Measurements from ENCODE around the gene ATP8A2.

Gene ATP8A2

GRCh38 chr13:25717666-25718197, 346.0 kb downstream of the ATP8A2 start:
- DNase-seq (ENCODE audit: low read depth, low spot score), result no peak
- H3K9ac ChIP-seq (ENCODE audit: insufficient read length), result no peak overlapping the region

GRCh38 chr13:25719666-25720065, 347.9 kb downstream of the ATP8A2 start:
- Histone ChIP-seq H3K27ac (no peak overlapping the region), H3K9me3 (ENCODE audit: low read depth, low read length) (no peaks in the 10 kb centered on the region), H3K36me3 (ENCODE audit: insufficient read depth, low read length) (no peaks in the 10 kb centered on the region), H3K4me3 (no peak overlapping the region), H3K9ac (ENCODE audit: insufficient read length) (no peak overlapping the region)
- TF ChIP-seq FOXP2 (optimal IDR thresholded peaks at IDR 0.05; ENCODE audit: control extremely low read depth, extremely low read length, insufficient read depth) (no peak), POLR2AphosphoS5 (IDR thresholded peaks at IDR 0.05; ENCODE audit: borderline replicate concordance, low read depth, low read length) (no peak), EZH2 (IDR thresholded peaks at IDR 0.05) (no peak)
- DNase-seq (ENCODE audit: low read depth, low spot score), result no peak

More at GRCh38 chr13:25717666-25718197, 346.0 kb downstream of the ATP8A2 start:
- Histone ChIP-seq H3K9me3 (ENCODE audit: low read depth, low read length) (no peaks in the 10 kb centered on the region), H3K27ac (no peak overlapping the region), H3K4me3 (no peak overlapping the region), H3K36me3 (ENCODE audit: insufficient read depth, low read length) (no peaks in the 10 kb centered on the region)
- TF ChIP-seq FOXP2 (optimal IDR thresholded peaks at IDR 0.05; ENCODE audit: control extremely low read depth, extremely low read length, insufficient read depth) (no peak), POLR2AphosphoS5 (IDR thresholded peaks at IDR 0.05; ENCODE audit: borderline replicate concordance, low read depth, low read length) (no peak), EZH2 (IDR thresholded peaks at IDR 0.05) (no peak)

DNA sequence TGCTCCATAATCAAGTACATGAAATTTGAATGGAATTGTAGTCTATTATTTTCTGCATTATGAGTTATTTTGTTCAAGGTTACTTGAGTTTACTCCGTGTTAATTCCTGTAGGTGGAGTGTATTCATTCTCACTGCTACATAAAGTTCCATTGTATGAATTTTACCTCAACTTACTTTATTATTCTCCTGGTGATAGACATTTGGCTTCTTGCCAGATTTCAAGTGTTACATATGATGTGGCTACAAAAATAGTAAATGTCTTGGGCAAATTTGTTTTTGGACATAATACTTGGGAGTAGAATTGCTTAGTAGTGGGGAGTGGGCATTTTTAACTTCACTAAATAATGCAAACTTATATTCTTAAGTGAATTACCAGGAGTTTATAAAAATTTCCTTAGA, 351.1 kb downstream of the ATP8A2 start:
- no peak for DNase-seq (ENCODE audit: low read depth, low spot score)
- Histone ChIP-seq H3K27ac (0 out of 2 replicates have a peak overlapping the region, but pooled peaks have one; percentile 1), H3K9ac (ENCODE audit: insufficient read length) (no peak overlapping the region), H3K36me3 (ENCODE audit: insufficient read depth, low read length) (no peaks in the 10 kb centered on the region), H3K9me3 (ENCODE audit: low read depth, low read length) (no peaks in the 10 kb centered on the region), H3K4me3 (no peak overlapping the region)
- TF ChIP-seq EZH2 (IDR thresholded peaks at IDR 0.05), result no peak
- TF ChIP-seq FOXP2 (optimal IDR thresholded peaks at IDR 0.05; ENCODE audit: control extremely low read depth, extremely low read length, insufficient read depth), result no peak
- no peak for TF ChIP-seq POLR2AphosphoS5 (IDR thresholded peaks at IDR 0.05; ENCODE audit: borderline replicate concordance, low read depth, low read length)

GRCh38 chr13:25725104-25725503, 353.3 kb downstream of the ATP8A2 start:
- TF ChIP-seq FOXP2 (optimal IDR thresholded peaks at IDR 0.05; ENCODE audit: control extremely low read depth, extremely low read length, insufficient read depth), result no peak
- TF ChIP-seq POLR2AphosphoS5 (IDR thresholded peaks at IDR 0.05; ENCODE audit: borderline replicate concordance, low read depth, low read length), result no peak
- TF ChIP-seq EZH2 (IDR thresholded peaks at IDR 0.05), result no peak
- Histone ChIP-seq H3K4me3 (no peak overlapping the region), H3K27ac (no peak overlapping the region), H3K36me3 (ENCODE audit: insufficient read depth, low read length) (no peaks in the 10 kb centered on the region), H3K9ac (ENCODE audit: insufficient read length) (no peak overlapping the region), H3K9me3 (ENCODE audit: low read depth, low read length) (no peaks in the 10 kb centered on the region)
- no peak for DNase-seq (ENCODE audit: low read depth, low spot score)

- no peak overlapping the region for H3K9ac ChIP-seq (ENCODE audit: insufficient read length)
- H3K36me3 ChIP-seq (ENCODE audit: insufficient read depth, low read length), result no peaks in the 10 kb centered on the region
Observed at GRCh38 chr13:25727250-25727649, 355.5 kb downstream of the ATP8A2 start.

GRCh38 chr13:25727810-25728209, 356.0 kb downstream of the ATP8A2 start:
- H3K9me3 ChIP-seq (ENCODE audit: low read depth, low read length), result no peaks in the 10 kb centered on the region
- no peak overlapping the region for H3K9ac ChIP-seq (ENCODE audit: insufficient read length)
- no peak for TF ChIP-seq EZH2 (IDR thresholded peaks at IDR 0.05)
- TF ChIP-seq POLR2AphosphoS5 (IDR thresholded peaks at IDR 0.05; ENCODE audit: borderline replicate concordance, low read depth, low read length), result no peak
- TF ChIP-seq FOXP2 (optimal IDR thresholded peaks at IDR 0.05; ENCODE audit: control extremely low read depth, extremely low read length, insufficient read depth), result no peak
- no peak overlapping the region for H3K4me3 ChIP-seq
- H3K36me3 ChIP-seq (ENCODE audit: insufficient read depth, low read length), result no peaks in the 10 kb centered on the region
- H3K27ac ChIP-seq, result no peak overlapping the region
- DNase-seq (ENCODE audit: low read depth, low spot score), result no peak

More at GRCh38 chr13:25727250-25727649, 355.5 kb downstream of the ATP8A2 start:
- DNase-seq (ENCODE audit: low read depth, low spot score), result no peak
- no peak overlapping the region for H3K4me3 ChIP-seq
- no peak overlapping the region for H3K27ac ChIP-seq
- H3K9me3 ChIP-seq (ENCODE audit: low read depth, low read length), result no peaks in the 10 kb centered on the region
- TF ChIP-seq POLR2AphosphoS5 (IDR thresholded peaks at IDR 0.05; ENCODE audit: borderline replicate concordance, low read depth, low read length) (no peak), EZH2 (IDR thresholded peaks at IDR 0.05) (no peak), FOXP2 (optimal IDR thresholded peaks at IDR 0.05; ENCODE audit: control extremely low read depth, extremely low read length, insufficient read depth) (no peak)

- H3K27ac ChIP-seq, result no peak overlapping the region
- no peak overlapping the region for H3K4me3 ChIP-seq
- TF ChIP-seq EZH2 (IDR thresholded peaks at IDR 0.05), result no peak
- no peak for TF ChIP-seq FOXP2 (optimal IDR thresholded peaks at IDR 0.05; ENCODE audit: control extremely low read depth, extremely low read length, insufficient read depth)
- no peak for TF ChIP-seq POLR2AphosphoS5 (IDR thresholded peaks at IDR 0.05; ENCODE audit: borderline replicate concordance, low read depth, low read length)
- no peaks in the 10 kb centered on the region for H3K9me3 ChIP-seq (ENCODE audit: low read depth, low read length)
- no peak for DNase-seq (ENCODE audit: low read depth, low spot score)
- no peak overlapping the region for H3K9ac ChIP-seq (ENCODE audit: insufficient read length)
- H3K36me3 ChIP-seq (ENCODE audit: insufficient read depth, low read length), result no peaks in the 10 kb centered on the region
Observed at GRCh38 chr13:25729201-25729600, 357.4 kb downstream of the ATP8A2 start.

GRCh38 chr13:25731037-25731436, 359.3 kb downstream of the ATP8A2 start:
- DNase-seq (ENCODE audit: low read depth, low spot score), result no peak
- H3K9ac ChIP-seq (ENCODE audit: insufficient read length), result no peak overlapping the region
- no peak overlapping the region for H3K4me3 ChIP-seq
- H3K9me3 ChIP-seq (ENCODE audit: low read depth, low read length), result no peaks in the 10 kb centered on the region
- no peak for TF ChIP-seq POLR2AphosphoS5 (IDR thresholded peaks at IDR 0.05; ENCODE audit: borderline replicate concordance, low read depth, low read length)
- no peak for TF ChIP-seq FOXP2 (optimal IDR thresholded peaks at IDR 0.05; ENCODE audit: control extremely low read depth, extremely low read length, insufficient read depth)
- no peak for TF ChIP-seq EZH2 (IDR thresholded peaks at IDR 0.05)
- H3K27ac ChIP-seq, result no peak overlapping the region
- H3K36me3 ChIP-seq (ENCODE audit: insufficient read depth, low read length), result no peaks in the 10 kb centered on the region

DNA sequence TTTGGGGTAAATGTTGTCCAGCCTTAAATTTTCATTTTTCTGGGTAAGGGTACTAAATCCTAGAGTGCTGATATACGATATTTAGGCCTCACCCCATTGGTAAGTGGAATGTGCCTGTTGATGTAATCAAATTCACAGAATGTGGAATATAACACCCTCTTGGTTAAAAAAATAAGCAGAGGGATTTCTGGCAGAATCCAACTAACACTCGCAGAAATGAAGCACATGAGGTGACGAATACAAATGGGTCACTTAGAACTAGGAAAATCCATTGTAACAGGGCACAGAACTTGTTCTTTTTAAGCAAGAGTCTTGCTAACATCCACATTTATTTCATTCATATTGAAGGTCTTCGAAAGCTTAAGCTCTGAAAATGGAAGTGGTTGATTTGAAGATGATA, 359.8 kb downstream of the ATP8A2 start:
- Histone ChIP-seq H3K36me3 (ENCODE audit: insufficient read depth, low read length) (no peaks in the 10 kb centered on the region), H3K9me3 (ENCODE audit: low read depth, low read length) (no peaks in the 10 kb centered on the region), H3K27ac (no peak overlapping the region), H3K4me3 (no peak overlapping the region), H3K9ac (ENCODE audit: insufficient read length) (no peak overlapping the region)
- TF ChIP-seq EZH2 (IDR thresholded peaks at IDR 0.05) (no peak), POLR2AphosphoS5 (IDR thresholded peaks at IDR 0.05; ENCODE audit: borderline replicate concordance, low read depth, low read length) (no peak), FOXP2 (optimal IDR thresholded peaks at IDR 0.05; ENCODE audit: control extremely low read depth, extremely low read length, insufficient read depth) (no peak)
- no peak for DNase-seq (ENCODE audit: low read depth, low spot score)
